Stimulated activated CD4-positive, alpha-beta T cell treated with anti-CD3 and anti-CD28 coated beads, Interleukin-2, amount 100 ng/mL, for 4 hours (primary cell): ENCODE results near the gene TMEM9.

Experiments
- DNase-seq: peaks from one replicate; pipeline ENCODE4 v3.0.0-alpha.2; 2020; ENCODE audit warnings: low read depth

Gene TMEM9

GRCh38 chr1:201145132-201145531 lies 9.1 kb downstream of the TMEM9 start:
- no peak for DNase-seq

- no peak for DNase-seq
Measured at GRCh38 chr1:201144701-201145100, 9.6 kb downstream of the TMEM9 start.

GRCh38 chr1:201143726-201144635 lies 10.3 kb downstream of the TMEM9 start:
- DNase-seq = no peak

GRCh38 chr1:201142849-201143725 lies 11.2 kb downstream of the TMEM9 start:
- no peak for DNase-seq

- DNase-seq = no peak
Measured at GRCh38 chr1:201142011-201142848, 12.0 kb downstream of the TMEM9 start.

GRCh38 chr1:201141418-201141817 lies 12.9 kb downstream of the TMEM9 start:
- no peak for DNase-seq

- DNase-seq = no peak
Measured at GRCh38 chr1:201140941-201141260, 13.4 kb downstream of the TMEM9 start.

- DNase-seq = no peak
Measured at GRCh38 chr1:201140235-201140940, 13.9 kb downstream of the TMEM9 start.

- DNase-seq = no peak
Measured at GRCh38 chr1:201139756-201140155, 14.5 kb downstream of the TMEM9 start.

- DNase-seq = no peak
Measured at GRCh38 chr1:201139306-201139705, 15.0 kb downstream of the TMEM9 start.

- no peak for DNase-seq
Measured at GRCh38 chr1:201138311-201138840, 15.9 kb downstream of the TMEM9 start.

- no peak for DNase-seq
Measured at GRCh38 chr1:201137579-201138310, 16.5 kb downstream of the TMEM9 start.

GRCh38 chr1:201137024-201137392 lies 17.3 kb downstream of the TMEM9 start:
- no peak for DNase-seq

GRCh38 chr1:201136355-201137023 lies 17.8 kb downstream of the TMEM9 start:
- no peak for DNase-seq

- DNase-seq = no peak
Measured at GRCh38 chr1:201134405-201134804, 19.9 kb downstream of the TMEM9 start.

- no peak for DNase-seq
Measured at GRCh38 chr1:201131398-201131797, 22.9 kb downstream of the TMEM9 start.

GRCh38 chr1:201128962-201129361 lies 25.3 kb downstream of the TMEM9 start:
- DNase-seq = no peak

- DNase-seq = no peak
Measured at GRCh38 chr1:201128476-201128875, 25.8 kb downstream of the TMEM9 start.

- no peak for DNase-seq
Measured at GRCh38 chr1:201127755-201128455, 26.4 kb downstream of the TMEM9 start.
